Pancreas (tissue), 10 donors: ENCODE results near the gene RBBP6. TPM values are rescaled to one million over a fixed set of nuclear protein-coding genes. Genes with fewer than 3 reads are reported as not detected.

Experiments used
- ATAC-seq, 4 donors: fragments of 200-7000 bp; cut with Tn5 transposase; one replicate each; pipeline versions ENCODE4 v1.8.0 to v1.9.1; 2020; ENCODE audit warnings: mild to moderate bottlenecking in 4 of 4, moderate library complexity in 4 of 4
- DNase-seq, 6 donors: peaks; one replicate each; pipeline ENCODE4 v3.0.0-alpha.2; 2020
- FAIRE-seq: peaks from 2 replicates; lab custom pipeline; 2012; peaks lifted over from hg19 to GRCh38; lab: Jason Lieb, UNC
- H3K27ac ChIP-seq, 4 donors: fragments of 200-600 bp; sonication (generic); 1 replicate in 3 of 4; 2 replicates in 1 of 4; pipeline versions ENCODE4 v1.5.0 to v1.8.0; 2020
- H3K27me3 ChIP-seq, 4 donors: fragments of 200-600 bp; one replicate each; pipeline ENCODE4 v1.8.0; 2021
- H3K36me3 ChIP-seq, 3 donors: fragments of 200-600 bp; sonication (generic) in 1 of 3; one replicate each; pipeline versions ENCODE4 v1.5.0 to v1.8.0; 2020 to 2021
- H3K4me1 ChIP-seq, 3 donors: fragments of 200-600 bp; one replicate each; pipeline ENCODE4 v1.8.0; 2021
- H3K4me3 ChIP-seq, 4 donors: fragments of 200-600 bp; sonication (generic) in 2 of 4; one replicate each; pipeline versions ENCODE4 v1.5.0 to v1.8.0; 2020 to 2021
- H3K9me3 ChIP-seq, 4 donors: fragments of 200-600 bp; one replicate each; pipeline ENCODE4 v1.8.0; 2021
- WGBS, 2 donors: extraction: QIAGEN DNeasy Blood & Tissue Kit; methylation state at CpG; one replicate each; pipeline ENCODE4 v1.1.7; 2013; 5-methylcytosine and 5-hydroxymethylcytosine counted together
- intact Hi-C, 3 donors: fragments of 100-400 bp; cut with DNase I; formaldehyde crosslinking; loops; one replicate each; pipeline versions ENCODE4 v1.11.1 to v1.14.2; 2022
- polyA plus RNA-seq, 2 donors: library from polyadenylated mRNA; stranded (reverse); fragments of 200-250 nt; gene quantifications; one replicate each; pipeline ENCODE4 v1.2.3, GENCODE V29; 2013
- total RNA-seq, 6 donors: library from RNA; stranded (reverse); fragmentation: NEBNext Ultra II Directional in 4 of 6; extraction: Animal tissue kit (Norgen Biotek cat#: 25700) in 4 of 6; gene quantifications; one replicate each; pipeline versions ENCODE4 v1.2.1 to v1.2.4, GENCODE V29; 2021 to 2023
- TF ChIP-seq, protein P1 (sequence below), 4 donors: fragments of 200-600 bp; sonication (generic) in 3 of 4; IDR thresholded peaks; one replicate each; pipeline versions ENCODE4 v1.5.0 to v1.8.0; 2021; ENCODE audit warnings: antibody characterized with exemption in 4 of 4
- donor health status: healthy with polysubstance abuse.
- donor health status: DM: no; HTN: no; CAD: no; lungs with moderate emphysema.
- donor health status: DM: no; HTN: no; CAD: no.
- donor health status: control.
- donor health status: control.
- donor health status: Bipolar disorder and iron deficiency.
- donor health status: DM: yes; HTN: yes; CAD: no.
- donor health status: DM: no; HTN: no; CAD: no.
- donor health status: DM: no; HTN: no; CAD: no.
- donor health status: DM: yes; HTN: yes; CAD: no.

Gene RBBP6
- total and polyA plus RNA-seq, 8 donors, result 13.8 to 31.3 (median 19.8) TPM

DNA sequence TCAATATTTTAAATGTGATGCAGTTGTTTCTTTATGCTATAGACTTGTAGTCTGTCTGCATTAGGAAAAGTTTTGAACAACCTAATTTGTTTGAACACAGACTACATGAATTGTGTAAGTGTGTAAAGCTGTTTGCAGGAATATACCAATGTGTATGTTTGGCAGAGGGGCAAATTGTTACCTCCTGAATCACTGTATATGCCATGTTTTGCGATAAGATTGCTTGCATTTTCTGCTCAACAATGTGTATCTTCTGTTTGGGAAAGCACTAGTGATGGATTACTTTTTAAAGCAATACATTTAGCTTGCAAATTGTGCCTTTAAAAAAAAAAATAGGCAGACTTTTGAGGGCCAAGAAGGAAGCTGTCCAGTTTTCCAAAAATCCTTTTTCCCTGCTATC is 14.6 kb downstream of the RBBP6 start:
- no peak overlapping the region for H3K4me3 ChIP-seq
- no peaks in the 10 kb centered on the region for H3K9me3 ChIP-seq
- no peaks in the 10 kb centered on the region for H3K27me3 ChIP-seq
- intact Hi-C loops, result no loop called here
- no peak for FAIRE-seq
- ATAC-seq, result no peak
- H3K4me1 ChIP-seq, result peaks cover 0 to 7% (median 0%) of the 10 kb centered on the region in 3 donors
- WGBS, 2 donors, result 59 to 70% methylated on average over 1 of the region's 1 CpG
- DNase-seq, result no peak
- peaks cover 0 to 25% (median 6%) of the 10 kb centered on the region in 3 donors for H3K36me3 ChIP-seq
- no peak overlapping the region for H3K27ac ChIP-seq
- TF ChIP-seq, protein P1, sequence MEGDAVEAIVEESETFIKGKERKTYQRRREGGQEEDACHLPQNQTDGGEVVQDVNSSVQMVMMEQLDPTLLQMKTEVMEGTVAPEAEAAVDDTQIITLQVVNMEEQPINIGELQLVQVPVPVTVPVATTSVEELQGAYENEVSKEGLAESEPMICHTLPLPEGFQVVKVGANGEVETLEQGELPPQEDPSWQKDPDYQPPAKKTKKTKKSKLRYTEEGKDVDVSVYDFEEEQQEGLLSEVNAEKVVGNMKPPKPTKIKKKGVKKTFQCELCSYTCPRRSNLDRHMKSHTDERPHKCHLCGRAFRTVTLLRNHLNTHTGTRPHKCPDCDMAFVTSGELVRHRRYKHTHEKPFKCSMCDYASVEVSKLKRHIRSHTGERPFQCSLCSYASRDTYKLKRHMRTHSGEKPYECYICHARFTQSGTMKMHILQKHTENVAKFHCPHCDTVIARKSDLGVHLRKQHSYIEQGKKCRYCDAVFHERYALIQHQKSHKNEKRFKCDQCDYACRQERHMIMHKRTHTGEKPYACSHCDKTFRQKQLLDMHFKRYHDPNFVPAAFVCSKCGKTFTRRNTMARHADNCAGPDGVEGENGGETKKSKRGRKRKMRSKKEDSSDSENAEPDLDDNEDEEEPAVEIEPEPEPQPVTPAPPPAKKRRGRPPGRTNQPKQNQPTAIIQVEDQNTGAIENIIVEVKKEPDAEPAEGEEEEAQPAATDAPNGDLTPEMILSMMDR (IDR thresholded peaks at IDR 0.05), result no peak

DNA sequence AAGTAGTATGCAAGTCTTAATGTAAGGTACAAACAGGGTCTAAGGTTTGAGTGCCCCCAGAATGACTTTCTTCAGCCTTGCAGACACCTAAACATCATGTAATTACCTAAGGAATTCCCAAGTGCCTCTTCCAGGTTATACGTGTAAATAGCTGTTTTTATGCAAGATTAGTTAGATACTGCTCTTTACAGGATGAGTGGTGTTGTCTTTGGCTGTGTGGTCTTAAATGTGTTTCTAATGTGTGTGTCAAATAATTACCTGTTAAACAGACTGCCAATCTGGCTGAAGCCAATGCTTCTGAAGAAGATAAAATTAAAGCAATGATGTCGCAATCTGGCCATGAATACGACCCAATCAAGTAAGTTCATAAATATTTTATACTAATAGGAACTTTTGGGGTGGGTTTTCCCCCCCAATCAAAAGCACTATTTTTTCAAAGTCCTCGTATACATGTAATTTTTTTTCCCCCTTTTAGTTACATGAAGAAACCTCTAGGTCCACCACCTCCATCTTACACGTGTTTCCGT is 16.0 kb downstream of the RBBP6 start:
- no peak for DNase-seq
- Histone ChIP-seq H3K27ac (no peak overlapping the region), H3K9me3 (no peaks in the 10 kb centered on the region), H3K4me1 (peaks cover 0 to 3% (median 0%) of the 10 kb centered on the region in 3 donors), H3K36me3 (peaks cover 0 to 25% (median 6%) of the 10 kb centered on the region in 3 donors), H3K4me3 (no peak overlapping the region), H3K27me3 (no peaks in the 10 kb centered on the region)
- no peak for FAIRE-seq
- TF ChIP-seq, protein P1 (IDR thresholded peaks at IDR 0.05), result no peak
- no peak for ATAC-seq
- 88 to 93% methylated on average over 6 of the region's 6 CpGs for WGBS, 2 donors
- intact Hi-C loops, result no loop called here

DNA sequence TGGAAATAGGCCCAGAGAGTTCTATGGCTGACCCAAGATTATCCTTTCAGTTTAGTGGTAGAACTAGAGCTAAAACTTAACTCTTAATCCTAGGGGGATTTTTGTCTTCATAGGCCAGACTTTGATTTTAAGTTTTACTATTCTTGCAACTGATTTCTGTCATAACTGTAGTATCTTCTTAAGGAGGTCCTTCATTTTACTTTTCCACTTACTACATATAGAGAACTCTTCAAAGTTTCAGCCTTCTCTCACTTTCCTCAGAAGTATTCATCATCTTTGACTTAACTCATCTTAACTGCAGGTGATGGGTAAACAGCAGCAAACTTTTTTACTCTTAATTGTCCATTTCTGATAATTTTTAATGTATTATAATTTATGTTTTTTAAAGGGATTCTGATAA is 23.4 kb downstream of the RBBP6 start:
- intact Hi-C loops, result loop anchor here in 2 of 3 donors (10.0 kb wide), 2 partner anchors 232 to 252 kb away; no protein-coding TSS in a partner anchor
- Histone ChIP-seq H3K36me3 (peaks cover 7 to 69% (median 38%) of the 10 kb centered on the region in 3 donors), H3K27me3 (no peaks in the 10 kb centered on the region), H3K4me3 (no peak overlapping the region), H3K9me3 (no peaks in the 10 kb centered on the region), H3K27ac (no peak overlapping the region), H3K4me1 (no peaks in the 10 kb centered on the region)
- TF ChIP-seq, protein P1 (IDR thresholded peaks at IDR 0.05), result no peak
- FAIRE-seq, result no peak
- DNase-seq, result no peak
- ATAC-seq, result no peak

DNA sequence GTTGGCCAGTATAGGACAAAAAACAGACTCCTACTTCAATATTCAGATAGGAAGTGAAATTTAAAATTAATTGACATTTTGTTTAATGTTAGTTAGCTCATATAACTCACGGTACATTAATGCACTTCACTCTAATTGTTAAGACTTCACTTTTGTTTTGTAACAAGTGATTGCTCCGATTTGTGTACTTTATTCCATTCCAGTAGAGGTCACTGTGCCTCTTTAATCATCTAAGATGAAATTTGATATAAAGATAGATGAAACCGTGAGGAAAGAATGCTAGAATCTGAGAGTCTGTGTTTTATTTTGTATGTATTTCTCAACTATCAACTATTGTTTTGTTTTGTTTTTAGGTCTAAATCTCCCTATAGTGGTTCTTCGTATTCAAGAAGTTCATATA is 29.0 kb downstream of the RBBP6 start:
- ATAC-seq (peak in 1 of 4 donors; percentile 32), DNase-seq (no peak), FAIRE-seq (no peak)
- Histone ChIP-seq H3K9me3 (no peaks in the 10 kb centered on the region), H3K4me3 (no peak overlapping the region), H3K27ac (no peak overlapping the region), H3K4me1 (no peaks in the 10 kb centered on the region), H3K27me3 (no peaks in the 10 kb centered on the region), H3K36me3 (peaks cover 20 to 83% (median 53%) of the 10 kb centered on the region in 3 donors)
- TF ChIP-seq, protein P1 (IDR thresholded peaks at IDR 0.05), result no peak
- 77% methylated on average over 4 of the region's 4 CpGs for WGBS, 2 donors
- intact Hi-C loops, result loop anchor here in 2 of 3 donors (10.0 kb wide), 2 partner anchors 226 to 246 kb away; no protein-coding TSS in a partner anchor

DNA sequence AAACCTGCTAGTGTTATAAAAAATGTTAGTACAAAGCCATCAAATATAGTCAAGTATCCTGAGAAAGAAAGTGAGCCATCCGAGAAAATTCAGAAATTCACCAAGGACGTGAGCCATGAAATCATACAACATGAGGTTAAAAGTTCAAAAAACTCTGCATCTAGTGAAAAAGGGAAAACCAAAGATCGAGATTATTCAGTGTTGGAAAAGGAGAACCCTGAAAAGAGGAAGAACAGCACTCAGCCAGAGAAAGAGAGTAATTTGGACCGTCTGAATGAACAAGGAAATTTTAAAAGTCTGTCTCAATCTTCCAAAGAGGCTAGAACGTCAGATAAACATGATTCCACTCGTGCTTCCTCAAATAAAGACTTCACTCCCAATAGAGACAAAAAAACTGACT is 31.7 kb downstream of the RBBP6 start:
- H3K27ac ChIP-seq, result no peak overlapping the region
- no peaks in the 10 kb centered on the region for H3K27me3 ChIP-seq
- peaks cover 14 to 56% (median 30%) of the 10 kb centered on the region in 3 donors for H3K36me3 ChIP-seq
- intact Hi-C loops, result no loop called here
- H3K4me1 ChIP-seq, result no peaks in the 10 kb centered on the region
- no peaks in the 10 kb centered on the region for H3K9me3 ChIP-seq
- FAIRE-seq (no peak), DNase-seq (no peak), ATAC-seq (no peak)
- TF ChIP-seq, protein P1 (IDR thresholded peaks at IDR 0.05), result no peak
- 93 to 94% methylated on average over 6 of the region's 6 CpGs for WGBS, 2 donors
- H3K4me3 ChIP-seq, result no peak overlapping the region
